ENCODE data around the gene MYL5. TPM values are rescaled to one million over a fixed set of nuclear protein-coding genes. Genes with fewer than 3 reads are reported as not detected.

The MYL5 gene
- total RNA-seq, 1 experiment from 2014 or later: 11.7 TPM

DNA sequence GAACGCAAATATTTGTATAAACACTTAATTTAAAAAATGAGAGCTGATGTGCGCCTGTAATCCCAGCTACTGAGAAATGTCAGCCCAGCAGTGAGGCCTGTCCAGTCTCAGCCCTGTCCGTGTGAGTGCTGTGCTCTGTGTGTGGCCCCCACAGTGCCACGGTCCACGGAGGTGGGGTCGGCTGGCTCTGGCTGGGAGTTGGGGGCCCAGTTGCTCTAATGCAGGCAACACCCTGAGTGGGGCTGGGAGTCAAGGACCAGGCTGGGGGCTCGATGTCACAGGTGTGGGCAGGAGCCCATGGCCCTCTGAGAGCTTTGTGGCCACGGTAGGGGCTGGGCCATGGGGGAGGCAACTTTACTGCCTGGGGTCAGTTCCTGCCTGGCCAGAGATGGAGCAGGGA, 44.1 kb downstream of the MYL5 start:
- ChIA-PET CTCF (no interaction called here), POLR2A (ENCODE audit: low non-redundant PET) (no interaction called here)

DNA sequence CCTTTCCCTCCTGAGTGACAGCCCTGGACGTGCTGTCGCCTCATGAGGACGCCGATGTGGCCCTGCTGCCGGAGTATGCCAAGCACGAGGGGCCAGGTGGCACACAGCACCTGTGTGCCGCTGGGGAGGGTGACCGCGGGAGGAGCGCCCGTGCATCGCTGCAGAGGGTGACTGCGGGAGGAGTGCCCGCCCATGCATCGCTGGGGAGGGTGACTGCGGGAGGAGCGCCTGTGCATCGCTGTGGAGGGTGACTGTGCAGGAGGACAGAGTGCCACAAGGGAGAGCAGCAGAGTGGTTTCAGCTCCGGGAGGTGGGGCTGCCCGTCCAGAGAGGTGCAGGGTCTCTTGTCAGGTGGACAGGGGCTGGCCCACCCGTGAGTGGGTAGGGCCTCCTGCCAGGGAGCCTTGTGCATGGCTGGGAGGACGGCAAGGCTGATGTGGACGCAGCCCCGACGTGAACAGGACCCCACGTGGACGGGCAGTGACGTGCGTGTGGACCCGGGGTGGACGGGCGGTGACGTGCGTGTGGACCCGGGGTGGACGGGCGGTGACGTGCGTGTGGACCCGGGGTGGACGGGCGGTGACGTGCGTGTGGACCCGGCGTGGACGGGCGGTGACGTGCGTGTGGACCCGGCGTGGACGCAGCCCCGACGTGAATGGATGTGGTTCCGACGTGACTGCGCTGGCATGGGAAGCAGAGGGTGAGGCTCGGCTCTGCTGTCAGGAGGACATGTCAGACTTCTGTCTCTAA, 45.9 kb downstream of the MYL5 start:
- no peaks in the 10 kb centered on the region for H3K9me3 ChIP-seq (ENCODE audit: low read depth, low read length, poor library complexity, severe bottlenecking)
- peak overlapping the region; percentile 59 for H3K27ac ChIP-seq (ENCODE audit: low read depth, low read length, poor library complexity, severe bottlenecking)
- H3K27me3 ChIP-seq (replicated peaks; ENCODE audit: insufficient read depth, low read depth, low read length, poor library complexity): no peaks in the 10 kb centered on the region
- no peak for DNase-seq (ENCODE audit: low spot score)
- peaks cover 6% of the 10 kb centered on the region for H3K36me3 ChIP-seq (ENCODE audit: insufficient read depth, low read length, poor library complexity, severe bottlenecking)
- peaks cover 12% of the 10 kb centered on the region for H3K4me1 ChIP-seq (ENCODE audit: insufficient read depth, low read length, poor library complexity, severe bottlenecking)
- H3K4me3 ChIP-seq (ENCODE audit: low read depth, low read length, poor library complexity, severe bottlenecking): no peak overlapping the region
- CTCF ChIA-PET: no interaction called here
- intact Hi-C loops (cut with micrococcal nuclease; ENCODE audit: unreplicated experiment): no loop called here
- POLR2A ChIA-PET (ENCODE audit: low non-redundant PET): no interaction called here
- no TSS peak for BruUV-seq (replicated peaks)
- TF ChIP-seq EZH2 (IDR thresholded peaks at IDR 0.05; ENCODE audit: borderline replicate concordance, low read depth, low read length, poor library complexity, severe bottlenecking): no peak
- TF ChIP-seq, protein P1, sequence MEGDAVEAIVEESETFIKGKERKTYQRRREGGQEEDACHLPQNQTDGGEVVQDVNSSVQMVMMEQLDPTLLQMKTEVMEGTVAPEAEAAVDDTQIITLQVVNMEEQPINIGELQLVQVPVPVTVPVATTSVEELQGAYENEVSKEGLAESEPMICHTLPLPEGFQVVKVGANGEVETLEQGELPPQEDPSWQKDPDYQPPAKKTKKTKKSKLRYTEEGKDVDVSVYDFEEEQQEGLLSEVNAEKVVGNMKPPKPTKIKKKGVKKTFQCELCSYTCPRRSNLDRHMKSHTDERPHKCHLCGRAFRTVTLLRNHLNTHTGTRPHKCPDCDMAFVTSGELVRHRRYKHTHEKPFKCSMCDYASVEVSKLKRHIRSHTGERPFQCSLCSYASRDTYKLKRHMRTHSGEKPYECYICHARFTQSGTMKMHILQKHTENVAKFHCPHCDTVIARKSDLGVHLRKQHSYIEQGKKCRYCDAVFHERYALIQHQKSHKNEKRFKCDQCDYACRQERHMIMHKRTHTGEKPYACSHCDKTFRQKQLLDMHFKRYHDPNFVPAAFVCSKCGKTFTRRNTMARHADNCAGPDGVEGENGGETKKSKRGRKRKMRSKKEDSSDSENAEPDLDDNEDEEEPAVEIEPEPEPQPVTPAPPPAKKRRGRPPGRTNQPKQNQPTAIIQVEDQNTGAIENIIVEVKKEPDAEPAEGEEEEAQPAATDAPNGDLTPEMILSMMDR (conservative IDR thresholded peaks at IDR 0.05; ENCODE audit: low read depth, low read length): no peak

More for the DNA sequence above, 44.1 kb downstream of the MYL5 start:
- Histone ChIP-seq H3K27me3 (replicated peaks; ENCODE audit: insufficient read depth, low read depth, low read length, poor library complexity) (no peaks in the 10 kb centered on the region), H3K36me3 (ENCODE audit: insufficient read depth, low read length, poor library complexity, severe bottlenecking) (peaks cover 6% of the 10 kb centered on the region), H3K4me1 (ENCODE audit: insufficient read depth, low read length, poor library complexity, severe bottlenecking) (peaks cover 12% of the 10 kb centered on the region), H3K9me3 (ENCODE audit: low read depth, low read length, poor library complexity, severe bottlenecking) (no peaks in the 10 kb centered on the region), H3K4me3 (ENCODE audit: low read depth, low read length, poor library complexity, severe bottlenecking) (no peak overlapping the region), H3K27ac (ENCODE audit: low read depth, low read length, poor library complexity, severe bottlenecking) (no peak overlapping the region)
- intact Hi-C loops (cut with micrococcal nuclease; ENCODE audit: unreplicated experiment): no loop called here
- TF ChIP-seq, protein P1 (conservative IDR thresholded peaks at IDR 0.05; ENCODE audit: low read depth, low read length): no peak
- TF ChIP-seq EZH2 (IDR thresholded peaks at IDR 0.05; ENCODE audit: borderline replicate concordance, low read depth, low read length, poor library complexity, severe bottlenecking): no peak
- BruUV-seq (replicated peaks): no TSS peak
- DNase-seq (ENCODE audit: low spot score): no peak

DNA sequence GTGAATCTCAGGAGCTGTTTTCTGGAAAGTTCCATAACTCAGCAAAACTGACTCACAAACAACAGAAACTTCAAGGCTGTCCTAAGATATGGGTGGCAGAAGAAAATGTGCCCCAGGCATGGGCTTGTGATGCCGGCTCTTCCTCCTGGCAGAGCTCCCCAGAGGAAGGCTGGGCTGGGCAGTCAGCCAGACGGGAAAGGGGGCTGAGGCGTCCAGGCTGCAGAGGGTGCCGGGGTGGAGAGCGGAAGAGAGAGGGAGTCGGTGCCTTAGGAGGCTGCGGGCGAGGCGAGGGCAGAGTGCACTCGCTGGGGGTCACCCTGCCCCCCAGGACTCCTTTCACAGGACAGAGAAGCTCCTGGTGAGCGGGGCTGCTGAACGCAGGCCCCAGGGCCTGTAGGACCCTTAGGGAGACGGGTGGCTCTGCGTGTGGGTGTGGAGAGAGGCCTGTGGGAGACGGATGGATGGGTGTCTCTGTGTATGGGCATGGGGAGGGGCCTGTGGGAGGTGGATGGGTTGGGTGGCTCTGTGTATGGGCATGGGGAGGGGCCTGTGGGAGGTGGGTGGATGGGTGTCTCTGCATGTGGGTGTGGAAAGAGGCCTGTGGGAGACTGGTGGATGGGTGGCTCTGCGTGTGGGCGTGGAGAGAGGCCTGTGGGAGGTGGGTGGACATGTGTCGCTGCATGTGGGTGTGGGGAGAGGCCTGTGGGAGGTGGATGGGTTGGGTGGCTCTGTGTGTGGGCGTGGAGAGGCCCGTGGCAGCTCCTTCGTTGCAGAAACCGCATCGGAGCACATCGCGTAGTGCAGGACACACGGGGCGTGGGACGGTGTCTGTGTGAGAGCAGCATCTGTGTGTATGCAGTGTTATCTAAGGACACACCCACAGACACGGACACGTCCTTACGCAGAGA, 47.2 kb downstream of the MYL5 start:
- Histone ChIP-seq H3K9me3 (ENCODE audit: low read depth, low read length, poor library complexity, severe bottlenecking) (no peaks in the 10 kb centered on the region), H3K27me3 (replicated peaks; ENCODE audit: insufficient read depth, low read depth, low read length, poor library complexity) (no peaks in the 10 kb centered on the region), H3K4me1 (ENCODE audit: insufficient read depth, low read length, poor library complexity, severe bottlenecking) (peaks cover 12% of the 10 kb centered on the region), H3K27ac (ENCODE audit: low read depth, low read length, poor library complexity, severe bottlenecking) (peak overlapping the region; percentile 59), H3K4me3 (ENCODE audit: low read depth, low read length, poor library complexity, severe bottlenecking) (no peak overlapping the region), H3K36me3 (ENCODE audit: insufficient read depth, low read length, poor library complexity, severe bottlenecking) (peaks cover 6% of the 10 kb centered on the region)
- ChIA-PET POLR2A (ENCODE audit: low non-redundant PET) (no interaction called here), CTCF (no interaction called here)
- TF ChIP-seq EZH2 (IDR thresholded peaks at IDR 0.05; ENCODE audit: borderline replicate concordance, low read depth, low read length, poor library complexity, severe bottlenecking): no peak
- TF ChIP-seq, protein P1 (conservative IDR thresholded peaks at IDR 0.05; ENCODE audit: low read depth, low read length): no peak
- intact Hi-C loops (cut with micrococcal nuclease; ENCODE audit: unreplicated experiment): no loop called here
- BruUV-seq (replicated peaks): no TSS peak
- peak; percentile 81 for DNase-seq (ENCODE audit: low spot score)

All from A673 (cell line).